Sigmoid colon (tissue), 4 donors: ENCODE results near the gene KANK4.

Experiments
- CTCF ChIP-seq, 4 experiments: fragments of 450-650 bp in 3 of 4; fragments of 200-600 bp in 1 of 4; IDR thresholded peaks; one replicate each; pipeline ENCODE4 v1.5.1; 2016 to 2019; ENCODE audit warnings: antibody characterized with exemption in 4 of 4, mild to moderate bottlenecking in 3 of 4, moderate library complexity in 2 of 4
- EP300 ChIP-seq, 4 donors: sonication (generic); formaldehyde crosslinking; IDR thresholded peaks; one replicate each; pipeline ENCODE4 v1.6.1; 2017; ENCODE audit warnings: antibody characterized with exemption in 4 of 4
- POLR2A ChIP-seq, 2 donors: fragments of 450-650 bp; IDR thresholded peaks; one replicate each; pipeline ENCODE4 v1.6.1; 2016; ENCODE audit warnings: antibody characterized with exemption in 2 of 2, mild to moderate bottlenecking in 2 of 2, moderate library complexity in 2 of 2
- POLR2AphosphoS5 ChIP-seq, 4 donors: sonication (generic); formaldehyde crosslinking; IDR thresholded peaks; one replicate each; pipeline ENCODE4 v1.6.1; 2017; ENCODE audit warnings: antibody characterized with exemption in 4 of 4

GRCh38 chr1:62334434-62334985 lies 15.3 kb upstream of the KANK4 start:
- no peak for TF ChIP-seq CTCF (IDR thresholded peaks at IDR 0.05)
- no peak for TF ChIP-seq EP300 (IDR thresholded peaks at IDR 0.05)
- TF ChIP-seq POLR2A (IDR thresholded peaks at IDR 0.05) = no peak
- no peak for TF ChIP-seq POLR2AphosphoS5 (IDR thresholded peaks at IDR 0.05)
